Stomach smooth muscle (tissue), 2 donors: ENCODE data around the gene TNFSF8.

Source experiments
- H3K27ac ChIP-seq: one replicate; pipeline ENCODE4 v1.7.0; 2013; ENCODE audit warnings: mild to moderate bottlenecking, low read length, inconsistent platforms
- H3K27me3 ChIP-seq, 2 donors: one replicate each; pipeline ENCODE4 v1.7.0; 2013; ENCODE audit warnings: low read length in 2 of 2; ENCODE audit not compliant: insufficient read depth in 2 of 2, control insufficient read depth in 1 of 2
- H3K36me3 ChIP-seq, 2 donors: one replicate each; pipeline ENCODE4 v1.7.0; 2013; ENCODE audit warnings: low read length in 2 of 2; ENCODE audit not compliant: control insufficient read depth in 2 of 2, insufficient read depth in 2 of 2
- H3K4me1 ChIP-seq: one replicate; pipeline ENCODE4 v1.7.0; 2013; ENCODE audit warnings: low read length; ENCODE audit not compliant: control insufficient read depth, insufficient read depth
- H3K4me3 ChIP-seq, 2 donors: one replicate each; pipeline ENCODE4 v1.7.0; 2013; ENCODE audit warnings: low read length in 2 of 2
- H3K9ac ChIP-seq, 2 donors: one replicate each; pipeline ENCODE4 v1.7.0; 2013; ENCODE audit warnings: low read length in 2 of 2, mild to moderate bottlenecking in 1 of 2
- H3K9me3 ChIP-seq, 2 donors: one replicate each; pipeline ENCODE4 v1.7.0; 2013; ENCODE audit warnings: low read length in 2 of 2; ENCODE audit not compliant: control insufficient read depth in 2 of 2
- donor health status: healthy.
- donor health status: Pancreatic carcinoma.

The TNFSF8 gene

GRCh38 chr9:114957558-114957957 is 27.2 kb upstream of the TNFSF8 start:
- Histone ChIP-seq H3K27ac (no peak overlapping the region), H3K9ac (no peak overlapping the region), H3K36me3 (no peaks in the 10 kb centered on the region), H3K4me3 (no peak overlapping the region), H3K9me3 (peaks cover 0 to 4% of the 10 kb centered on the region in 2 donors), H3K4me1 (no peaks in the 10 kb centered on the region), H3K27me3 (no peaks in the 10 kb centered on the region)

- Histone ChIP-seq H3K27ac (no peak overlapping the region), H3K4me1 (no peaks in the 10 kb centered on the region), H3K27me3 (no peaks in the 10 kb centered on the region), H3K4me3 (no peak overlapping the region), H3K9ac (no peak overlapping the region), H3K9me3 (no peaks in the 10 kb centered on the region), H3K36me3 (no peaks in the 10 kb centered on the region)
Observed at GRCh38 chr9:114954956-114955582, 24.7 kb upstream of the TNFSF8 start.

- Histone ChIP-seq H3K9me3 (no peaks in the 10 kb centered on the region), H3K27ac (no peak overlapping the region), H3K9ac (no peak overlapping the region), H3K4me1 (no peaks in the 10 kb centered on the region), H3K4me3 (no peak overlapping the region), H3K27me3 (no peaks in the 10 kb centered on the region), H3K36me3 (no peaks in the 10 kb centered on the region)
Observed at GRCh38 chr9:114953959-114954358, 23.6 kb upstream of the TNFSF8 start.

DNA sequence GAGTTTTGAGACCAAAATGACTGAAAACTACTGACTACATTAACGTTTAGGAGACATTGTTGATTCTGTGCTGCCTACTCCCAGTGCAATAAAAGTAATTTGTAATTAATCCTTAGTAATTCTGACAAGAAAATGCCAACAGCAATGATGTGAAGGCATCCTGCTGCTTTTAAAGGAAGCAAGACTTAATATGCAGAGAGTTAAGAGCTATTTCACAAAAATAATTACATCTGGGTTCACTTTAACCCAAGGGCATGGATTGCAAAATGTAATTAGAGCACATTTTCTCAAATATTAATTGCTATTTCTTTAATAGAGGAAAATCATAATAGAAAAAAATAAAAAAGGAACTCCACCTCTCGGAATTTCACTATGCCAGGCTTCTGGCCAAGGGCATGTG is 22.7 kb upstream of the TNFSF8 start:
- no peak overlapping the region for H3K9ac ChIP-seq
- no peak overlapping the region for H3K27ac ChIP-seq

DNA sequence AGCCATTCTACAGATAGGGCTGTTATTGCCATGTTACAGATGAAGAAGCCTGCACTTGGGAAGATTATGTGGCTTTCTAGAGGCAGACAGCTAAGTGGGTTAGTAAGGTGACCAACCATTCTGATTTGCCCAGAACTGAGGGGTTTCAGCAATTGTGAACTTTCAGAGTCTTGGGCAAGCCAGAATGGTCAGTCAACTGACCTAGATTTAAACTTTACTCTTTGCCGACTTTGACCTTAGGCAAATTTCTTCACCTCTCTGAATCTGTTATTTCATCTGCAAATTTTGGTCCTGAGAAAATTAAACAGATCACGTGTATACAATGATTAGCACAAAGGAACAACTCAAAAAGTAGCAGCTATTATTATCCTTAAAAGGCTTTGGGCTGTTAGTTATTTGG is 20.4 kb upstream of the TNFSF8 start:
- no peak overlapping the region for H3K4me3 ChIP-seq
- H3K9ac ChIP-seq, result no peak overlapping the region
- H3K27ac ChIP-seq, result no peak overlapping the region

More for the DNA sequence above, 22.7 kb upstream of the TNFSF8 start:
- Histone ChIP-seq H3K4me1 (no peaks in the 10 kb centered on the region), H3K36me3 (no peaks in the 10 kb centered on the region), H3K4me3 (no peak overlapping the region), H3K9me3 (no peaks in the 10 kb centered on the region), H3K27me3 (no peaks in the 10 kb centered on the region)

GRCh38 chr9:114947058-114947457 is 16.7 kb upstream of the TNFSF8 start:
- H3K27me3 ChIP-seq, result no peaks in the 10 kb centered on the region
- no peaks in the 10 kb centered on the region for H3K4me1 ChIP-seq
- no peak overlapping the region for H3K27ac ChIP-seq
- H3K36me3 ChIP-seq, result no peaks in the 10 kb centered on the region
- H3K9ac ChIP-seq, result no peak overlapping the region
- no peak overlapping the region for H3K4me3 ChIP-seq
- no peaks in the 10 kb centered on the region for H3K9me3 ChIP-seq

More for the DNA sequence above, 20.4 kb upstream of the TNFSF8 start:
- Histone ChIP-seq H3K9me3 (no peaks in the 10 kb centered on the region), H3K27me3 (no peaks in the 10 kb centered on the region), H3K4me1 (no peaks in the 10 kb centered on the region), H3K36me3 (no peaks in the 10 kb centered on the region)

DNA sequence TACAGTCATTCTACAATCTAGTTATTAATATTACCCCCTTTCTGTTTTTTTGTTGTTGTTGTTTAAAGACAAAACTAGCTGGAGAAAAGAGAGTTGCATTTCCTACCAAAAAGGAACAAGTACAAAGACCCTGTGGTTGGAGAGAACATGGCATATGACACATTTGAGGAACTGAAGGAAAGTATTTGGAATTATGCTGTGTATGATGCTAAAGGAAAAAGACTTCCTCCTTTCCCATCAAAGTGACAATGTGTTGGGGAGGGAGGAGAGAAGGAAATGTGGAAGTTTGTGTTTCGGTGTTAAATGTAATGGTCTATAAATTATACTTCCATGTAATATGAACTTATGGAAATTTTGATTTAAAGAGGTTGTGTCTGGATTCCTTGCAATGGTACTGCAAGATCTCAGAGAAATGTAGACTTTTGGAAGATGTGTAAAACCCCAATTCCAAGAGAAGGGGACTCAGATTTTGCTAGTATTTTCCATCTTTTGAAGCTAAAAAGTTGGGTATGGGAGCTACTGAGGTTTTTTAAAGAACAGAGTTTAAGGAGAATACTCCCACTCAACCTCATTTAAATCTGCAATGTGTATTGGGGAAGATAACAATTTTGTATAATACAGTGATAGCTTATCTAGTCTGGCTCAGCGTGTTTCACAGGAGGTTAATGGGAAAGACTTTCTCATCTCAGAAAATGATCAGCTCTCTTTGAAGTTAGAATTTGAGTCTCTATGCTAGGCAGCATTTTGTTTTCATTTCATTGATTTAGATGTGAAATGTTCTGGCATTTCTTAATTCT is 15.4 kb upstream of the TNFSF8 start:
- Histone ChIP-seq H3K9me3 (no peaks in the 10 kb centered on the region), H3K4me3 (no peak overlapping the region), H3K9ac (no peak overlapping the region), H3K27me3 (no peaks in the 10 kb centered on the region), H3K27ac (no peak overlapping the region), H3K36me3 (no peaks in the 10 kb centered on the region), H3K4me1 (no peaks in the 10 kb centered on the region)

DNA sequence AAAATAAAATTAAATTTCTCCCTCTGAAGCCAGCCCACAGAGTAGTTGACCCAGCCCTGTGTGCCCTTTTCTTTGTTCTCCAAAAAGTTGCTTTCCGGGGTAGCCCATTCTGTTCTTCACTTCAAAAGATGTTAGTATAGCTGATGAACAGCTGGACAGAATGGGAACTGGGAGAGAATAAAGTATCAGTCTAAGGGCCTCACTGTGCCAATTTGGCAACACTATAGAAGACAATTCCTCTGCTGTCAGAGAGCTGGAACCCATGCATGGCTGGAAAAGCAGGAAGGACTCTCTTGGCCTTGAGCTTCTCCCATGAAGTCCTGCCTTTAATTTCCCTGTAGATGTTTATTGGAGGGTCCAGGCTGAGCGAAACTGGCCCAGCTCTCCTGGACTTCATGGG is 11.0 kb upstream of the TNFSF8 start:
- H3K27ac ChIP-seq, result no peak overlapping the region
- no peaks in the 10 kb centered on the region for H3K4me1 ChIP-seq
- no peak overlapping the region for H3K4me3 ChIP-seq
- H3K36me3 ChIP-seq, result no peaks in the 10 kb centered on the region
- no peak overlapping the region for H3K9ac ChIP-seq
- H3K9me3 ChIP-seq, result no peaks in the 10 kb centered on the region
- no peaks in the 10 kb centered on the region for H3K27me3 ChIP-seq

DNA sequence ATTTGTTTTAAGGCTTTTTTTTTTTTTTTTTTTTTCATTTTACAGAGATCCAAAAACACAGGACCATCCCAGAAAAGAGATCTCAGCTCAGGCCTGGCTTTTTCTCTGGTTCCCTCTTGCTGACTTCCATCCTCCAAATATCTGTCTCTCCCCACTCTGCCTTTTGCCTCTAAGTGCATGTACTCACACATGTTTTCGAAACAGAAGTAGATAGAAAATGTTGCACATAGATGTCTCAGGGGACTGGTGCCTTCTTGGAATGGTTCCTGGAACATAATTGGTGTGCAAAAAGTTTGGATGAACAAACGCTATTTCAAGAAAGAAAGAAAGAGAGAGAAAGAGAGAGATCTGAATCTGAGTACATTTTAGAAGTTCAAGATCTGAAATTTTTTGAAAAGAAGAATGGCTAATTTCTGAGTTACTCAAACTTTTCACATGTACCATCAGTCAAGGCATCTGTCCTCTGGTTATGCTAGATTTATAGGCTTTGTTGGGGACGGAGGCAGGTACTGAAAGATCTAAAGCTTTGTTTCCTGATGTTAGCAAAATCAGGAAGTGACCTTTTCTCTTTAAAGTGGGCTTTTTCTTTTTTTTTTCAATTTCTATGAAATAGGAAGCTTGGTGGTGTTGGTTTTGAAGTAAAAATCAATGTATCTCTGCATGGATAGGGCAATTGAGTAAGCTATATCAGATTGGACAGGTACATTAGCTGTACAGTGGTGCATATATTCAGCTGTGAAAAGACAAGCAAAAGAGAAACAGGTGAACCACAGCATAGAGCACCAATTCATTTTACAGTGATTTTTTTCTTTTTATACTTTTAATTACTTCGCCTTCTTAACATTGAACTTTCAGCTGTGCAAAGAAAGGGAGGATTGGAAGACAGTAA is 8.5 kb upstream of the TNFSF8 start:
- no peak overlapping the region for H3K4me3 ChIP-seq
- H3K9me3 ChIP-seq, result no peaks in the 10 kb centered on the region
- no peak overlapping the region for H3K27ac ChIP-seq
- no peaks in the 10 kb centered on the region for H3K36me3 ChIP-seq
- H3K9ac ChIP-seq, result no peak overlapping the region
- H3K4me1 ChIP-seq, result no peaks in the 10 kb centered on the region
- no peaks in the 10 kb centered on the region for H3K27me3 ChIP-seq

DNA sequence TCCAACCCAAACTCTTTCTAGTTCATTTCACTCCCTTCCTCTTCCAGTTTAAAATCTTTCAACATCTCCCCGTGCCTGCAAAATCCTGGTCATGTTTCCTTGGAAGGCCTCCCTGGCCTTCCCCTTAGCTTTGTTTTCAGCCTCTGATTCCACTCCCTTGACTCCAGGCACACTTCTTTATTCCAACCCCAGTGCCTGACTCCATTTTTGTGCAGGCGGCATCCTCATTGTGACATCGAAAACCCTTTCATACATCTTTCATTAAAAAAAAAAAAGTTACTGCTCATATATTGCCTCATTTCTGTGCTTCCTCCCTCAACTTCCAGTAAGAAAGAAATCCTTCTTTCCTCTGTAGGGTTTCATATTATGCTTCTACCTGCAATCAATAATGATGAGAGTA is 7.1 kb upstream of the TNFSF8 start:
- no peaks in the 10 kb centered on the region for H3K4me1 ChIP-seq
- H3K4me3 ChIP-seq, result no peak overlapping the region
- no peaks in the 10 kb centered on the region for H3K36me3 ChIP-seq
- H3K9ac ChIP-seq, result no peak overlapping the region
- no peaks in the 10 kb centered on the region for H3K27me3 ChIP-seq
- no peaks in the 10 kb centered on the region for H3K9me3 ChIP-seq
- no peak overlapping the region for H3K27ac ChIP-seq
